ENCODE measurements around the gene MRPL37.
"Not testable (repeated sequence)": the region's sequence is repeated elsewhere in the genome, so short reads cannot be mapped to it uniquely, and the experiment has no call there.

The MRPL37 gene

GRCh38 chr1:54171016-54171415, 29.0 kb upstream of the MRPL37 start:
- intact Hi-C loops (cut with DNase I) = no loop called here
- DNase-seq = peak in 2 of 10 donors; percentile 68 to 70

DNA sequence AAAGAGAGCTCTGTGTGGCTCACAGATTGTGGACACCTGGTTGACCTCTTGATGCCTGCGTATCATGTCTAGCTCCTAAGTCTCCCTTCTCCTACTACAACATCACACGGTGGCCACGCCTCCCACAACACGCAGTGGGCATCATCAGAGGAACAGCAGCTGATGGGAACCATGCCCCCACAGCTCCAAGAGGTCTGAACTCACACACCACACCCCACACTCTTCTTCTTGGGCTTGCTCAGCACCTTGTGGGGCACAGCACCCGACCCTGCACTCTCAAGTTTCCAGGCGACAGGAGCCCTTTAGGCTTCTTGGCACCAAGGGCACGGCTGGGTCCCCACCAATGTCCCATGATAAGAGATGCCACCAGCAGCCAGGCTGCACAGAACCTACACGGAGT, 28.4 kb upstream of the MRPL37 start:
- peak in 2 of 10 donors; percentile 57 to 59 for DNase-seq
- intact Hi-C loops (cut with DNase I) = no loop called here

GRCh38 chr1:54172614-54173599, 27.1 kb upstream of the MRPL37 start:
- DNase-seq = peak in 2 of 10 donors; percentile 65 to 83
- intact Hi-C loops (cut with DNase I) = no loop called here

GRCh38 chr1:54173681-54174080, 26.3 kb upstream of the MRPL37 start:
- DNase-seq = peak in 8 of 10 donors; percentile 37 to 93 (median 60)
- intact Hi-C loops (cut with DNase I) = no loop called here

DNA sequence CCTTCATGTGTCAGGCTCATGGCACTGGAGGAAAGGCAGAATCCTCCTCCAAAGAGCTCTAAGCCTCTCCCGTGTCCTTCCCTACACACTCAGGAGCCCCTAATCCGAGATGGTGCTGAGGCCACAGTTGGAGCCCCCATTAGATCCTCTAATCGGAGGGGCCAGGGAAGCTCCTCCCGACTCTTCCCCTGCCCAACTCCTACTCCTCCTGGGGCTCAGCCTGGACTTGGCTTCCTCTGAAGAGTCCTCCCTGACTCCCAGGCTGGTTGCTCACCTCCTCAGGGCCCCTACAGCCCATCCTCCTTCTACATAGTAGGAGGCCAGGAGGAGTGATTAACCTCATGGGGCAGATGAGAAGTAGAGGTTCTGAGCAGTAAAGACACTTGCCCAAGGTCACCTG, 25.9 kb upstream of the MRPL37 start:
- DNase-seq = peak in 2 of 10 donors; percentile 22 to 53
- intact Hi-C loops (cut with DNase I) = no loop called here

DNA sequence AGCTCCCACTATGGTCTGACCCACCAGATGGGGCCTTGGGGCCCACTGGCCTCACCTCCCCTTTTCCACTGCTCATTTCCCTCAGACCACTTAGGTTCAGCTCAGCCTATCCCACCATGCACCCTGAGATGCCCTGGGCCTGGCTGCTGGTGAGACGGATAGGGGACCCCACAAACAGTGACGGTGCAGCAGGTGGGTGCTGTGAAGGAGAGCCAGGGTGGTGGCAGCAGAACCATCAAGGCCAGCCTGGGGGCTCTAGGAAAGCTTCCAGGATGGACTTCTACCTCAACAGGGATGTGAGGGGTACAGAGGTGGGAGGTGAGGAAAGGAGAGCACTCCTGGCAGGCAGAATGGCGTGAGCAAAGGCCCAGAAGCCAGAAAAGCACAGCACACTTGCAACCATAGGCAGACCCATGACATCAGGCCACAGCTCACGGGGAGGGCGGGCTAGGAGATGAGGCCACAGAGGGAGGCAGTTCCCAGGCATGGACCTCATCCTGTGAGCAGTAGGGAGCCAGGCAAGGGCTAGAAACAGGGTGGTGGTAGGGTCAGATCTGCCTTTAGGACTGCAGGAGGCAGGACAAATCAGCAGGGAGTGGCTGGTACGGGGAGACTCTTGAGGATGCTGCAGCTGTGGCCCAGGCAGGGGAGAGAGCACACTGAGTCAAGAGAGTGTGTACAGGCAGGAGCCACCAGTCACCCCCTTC, 23.2 kb upstream of the MRPL37 start:
- intact Hi-C loops (cut with DNase I) = no loop called here
- DNase-seq = peak in 2 of 10 donors; percentile 35 to 61

DNA sequence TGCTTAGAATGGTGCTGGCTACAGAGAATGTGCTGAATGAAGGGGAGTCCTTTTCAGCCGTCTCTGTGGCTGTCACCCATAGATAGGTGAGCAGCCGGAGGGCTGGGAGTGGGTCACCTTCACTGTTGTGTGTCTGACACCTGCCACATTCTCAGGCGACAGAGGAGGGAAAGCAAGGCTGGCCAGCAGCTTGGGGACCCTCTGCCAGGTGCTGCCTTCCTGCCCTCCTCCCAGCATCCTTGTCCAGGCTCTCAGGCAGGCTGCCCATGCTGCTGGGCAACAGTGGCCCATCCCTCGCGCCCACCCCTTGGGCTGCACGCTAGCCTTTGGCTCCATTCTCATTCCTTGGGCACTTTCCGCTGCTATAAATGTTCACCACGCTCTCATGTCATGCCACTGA, 22.2 kb upstream of the MRPL37 start:
- intact Hi-C loops (cut with DNase I) = no loop called here
- peak in 2 of 10 donors; percentile 39 to 80 for DNase-seq

GRCh38 chr1:54178296-54179070, 21.5 kb upstream of the MRPL37 start:
- intact Hi-C loops (cut with DNase I) = no loop called here

DNA sequence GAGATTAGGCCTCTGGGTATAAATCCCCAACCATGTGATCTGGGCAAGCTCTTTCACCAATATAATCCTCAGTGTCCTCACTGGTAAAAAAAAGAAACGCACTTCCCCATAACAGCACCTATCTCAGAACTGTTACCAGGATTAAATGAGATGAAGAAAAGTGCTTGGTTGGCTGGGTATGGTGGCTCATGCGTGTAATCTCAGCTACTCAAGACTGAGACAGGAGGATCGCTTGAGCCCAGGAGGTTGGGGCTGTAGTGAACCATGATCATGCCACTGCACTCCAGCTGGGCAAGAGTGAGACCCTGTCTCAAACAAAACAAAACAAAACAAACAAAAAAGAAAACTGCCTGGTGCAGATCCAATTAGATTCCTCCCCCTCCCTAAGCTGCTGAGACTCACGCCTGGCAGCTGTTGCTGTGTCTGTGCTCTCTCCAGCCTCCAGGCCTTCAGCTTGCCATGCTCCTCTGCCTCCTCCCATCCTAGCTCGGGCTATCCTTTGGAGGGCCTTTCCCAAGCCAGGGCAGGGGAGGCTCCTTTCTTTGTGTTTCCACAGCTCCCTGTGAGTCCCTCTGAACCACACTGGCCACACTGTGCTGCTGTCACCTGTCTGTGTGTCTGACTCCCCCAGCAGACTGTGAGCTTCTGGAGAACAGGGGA, 19.1 kb upstream of the MRPL37 start:
- DNase-seq = peak in 1 of 10 donors; percentile 54
- intact Hi-C loops (cut with DNase I) = no loop called here

More at GRCh38 chr1:54178296-54179070, 21.5 kb upstream of the MRPL37 start:
- peak in 2 of 10 donors; percentile 57 to 75 for DNase-seq

GRCh38 chr1:54186056-54186455, 13.9 kb upstream of the MRPL37 start:
- DNase-seq = no peak
- intact Hi-C loops (cut with DNase I) = no loop called here

DNA sequence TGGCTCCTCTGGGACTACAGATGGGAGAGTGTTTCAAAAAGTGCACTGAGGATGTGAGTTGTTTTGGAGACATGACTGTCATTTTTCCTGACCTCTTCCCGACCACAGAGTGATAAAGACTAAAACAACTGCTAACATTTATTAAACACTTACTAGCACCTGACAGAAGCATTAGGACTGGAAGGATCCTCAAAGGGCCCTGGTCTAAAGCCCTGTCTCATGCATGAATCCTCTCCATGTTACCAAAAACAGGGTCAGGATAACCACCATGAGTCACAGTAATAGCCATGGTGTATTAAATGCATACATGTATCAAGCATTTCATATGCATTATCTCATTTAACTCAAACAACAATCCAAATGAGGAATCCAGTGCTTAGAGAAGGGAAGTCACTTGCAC, 11.7 kb upstream of the MRPL37 start:
- DNase-seq = no peak
- intact Hi-C loops (cut with DNase I) = no loop called here

DNA sequence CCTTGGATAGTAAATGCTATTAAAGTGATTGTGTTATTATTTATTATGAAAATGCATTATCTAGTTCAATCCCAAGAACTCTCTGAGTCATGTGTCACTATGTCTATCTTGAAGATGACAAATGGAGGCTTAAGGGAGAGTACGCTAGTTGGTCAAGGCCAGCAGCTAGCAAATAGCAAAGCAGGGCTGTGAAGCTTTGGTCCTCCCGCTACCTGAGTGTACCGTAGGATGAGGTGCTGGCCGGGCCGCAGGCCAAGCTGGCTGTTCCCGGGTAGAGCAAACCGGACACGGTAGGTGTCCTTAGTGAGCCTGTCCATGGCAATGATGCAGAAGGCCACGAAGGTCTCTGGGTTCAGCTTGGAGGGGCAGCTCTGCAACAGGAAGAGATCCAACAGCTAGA, 9.4 kb upstream of the MRPL37 start:
- intact Hi-C loops (cut with DNase I) = no loop called here

DNA sequence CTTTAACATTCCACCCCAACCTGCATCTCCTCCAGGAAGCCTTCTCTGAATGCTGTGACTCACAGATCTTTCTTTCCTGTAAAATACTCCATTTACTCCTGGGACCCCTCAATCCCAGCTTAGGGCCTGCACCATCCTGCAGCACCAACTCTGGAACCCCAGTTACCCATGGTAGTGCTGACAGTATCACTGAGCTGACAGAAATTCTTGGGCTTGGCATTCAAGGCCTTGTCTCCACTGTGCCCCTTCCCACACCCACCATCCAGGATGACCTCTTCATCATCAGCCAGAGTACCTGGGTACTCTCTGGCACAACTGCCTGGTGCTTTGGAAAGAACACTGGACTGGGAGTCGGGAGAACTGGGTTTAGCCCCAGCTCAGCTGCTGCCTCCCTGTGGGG, 8.4 kb upstream of the MRPL37 start:
- intact Hi-C loops (cut with DNase I) = no loop called here
- DNase-seq = no peak

More for the DNA sequence above, 9.4 kb upstream of the MRPL37 start:
- DNase-seq = no peak

DNA sequence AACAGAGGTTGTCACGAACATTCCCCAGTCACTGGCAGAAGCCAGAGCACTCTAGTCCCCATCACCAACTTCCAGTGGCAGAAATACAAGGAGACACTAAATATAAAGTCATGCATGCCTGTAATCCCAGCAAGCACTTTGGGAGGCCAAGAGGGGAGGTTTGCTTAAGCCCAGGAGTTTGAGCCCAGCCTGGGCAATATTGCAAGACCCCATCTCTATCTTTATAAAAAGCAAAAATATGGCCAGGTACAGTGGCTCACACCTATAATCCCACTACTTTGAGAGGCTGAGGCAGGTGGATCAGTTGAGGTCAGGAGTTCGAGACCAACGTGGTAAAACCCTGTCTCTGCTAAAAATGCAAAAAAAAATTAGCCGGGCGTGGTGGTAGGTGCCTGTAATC, 6.5 kb upstream of the MRPL37 start:
- intact Hi-C loops (cut with DNase I) = no loop called here
- no peak for DNase-seq

DNA sequence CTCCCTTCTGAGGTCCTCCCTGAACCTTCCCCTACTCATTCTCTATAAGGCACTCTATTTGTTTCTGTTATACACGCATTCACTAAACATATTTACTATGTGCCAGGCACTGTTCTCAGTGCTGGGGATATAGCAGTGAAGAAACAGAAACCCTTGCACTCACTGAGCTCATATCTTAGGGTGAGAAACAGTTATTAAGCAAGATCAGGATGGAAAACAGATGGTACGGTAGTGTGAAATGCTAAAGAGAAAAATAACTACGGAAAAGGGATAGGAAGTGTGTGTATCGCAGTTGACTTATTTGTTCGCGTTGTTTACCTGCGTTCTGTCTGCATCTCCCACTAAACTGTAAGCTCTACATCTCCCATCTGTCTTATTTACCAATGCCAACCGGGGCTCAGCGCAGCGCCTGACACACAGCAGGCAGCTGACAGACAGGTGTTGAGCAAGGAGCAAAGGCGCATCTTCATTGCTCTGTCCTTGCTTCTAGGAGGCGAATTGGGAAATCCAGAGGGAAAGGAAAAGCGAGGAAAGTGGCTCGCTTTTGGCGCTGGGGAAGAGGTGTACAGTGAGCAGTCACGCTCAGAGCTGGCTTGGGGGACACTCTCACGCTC, 709 bp upstream of the MRPL37 start:
- intact Hi-C loops (cut with DNase I) = no loop called here
- peak in 3 of 10 donors; percentile 19 to 78 (median 20) for DNase-seq

GRCh38 chr1:54200519-54200997, 591 bp downstream of the MRPL37 start:
- intact Hi-C loops (cut with DNase I) = loop anchor here (10.0 kb wide), 1 partner anchor 284 kb away; no protein-coding TSS in a partner anchor

DNA sequence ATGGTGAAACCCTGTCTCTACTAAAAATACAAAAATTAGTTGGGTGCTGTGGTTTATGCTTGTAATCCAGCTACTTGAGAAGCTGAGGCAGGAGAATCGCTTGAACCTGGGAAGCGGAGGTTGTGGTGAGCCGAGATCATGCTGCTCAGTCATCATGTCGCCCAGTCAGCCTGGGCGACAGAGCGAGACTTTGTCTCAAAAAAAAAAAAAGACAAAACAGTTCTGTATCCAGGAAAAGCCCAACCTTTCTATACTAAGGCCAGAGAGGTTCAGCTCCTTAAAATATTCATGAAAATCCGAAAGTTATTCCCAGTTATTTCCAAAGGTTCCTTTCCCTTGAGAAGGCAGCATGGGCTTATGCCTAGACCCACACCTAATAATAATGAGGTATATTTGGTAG, 4.2 kb downstream of the MRPL37 start:
- intact Hi-C loops (cut with DNase I) = loop anchor here (10.0 kb wide), 1 partner anchor 281 kb away; no protein-coding TSS in a partner anchor
- no peak for DNase-seq

More at GRCh38 chr1:54200519-54200997, 591 bp downstream of the MRPL37 start:
- DNase-seq = peak in 1 of 10 donors; percentile 82

DNA sequence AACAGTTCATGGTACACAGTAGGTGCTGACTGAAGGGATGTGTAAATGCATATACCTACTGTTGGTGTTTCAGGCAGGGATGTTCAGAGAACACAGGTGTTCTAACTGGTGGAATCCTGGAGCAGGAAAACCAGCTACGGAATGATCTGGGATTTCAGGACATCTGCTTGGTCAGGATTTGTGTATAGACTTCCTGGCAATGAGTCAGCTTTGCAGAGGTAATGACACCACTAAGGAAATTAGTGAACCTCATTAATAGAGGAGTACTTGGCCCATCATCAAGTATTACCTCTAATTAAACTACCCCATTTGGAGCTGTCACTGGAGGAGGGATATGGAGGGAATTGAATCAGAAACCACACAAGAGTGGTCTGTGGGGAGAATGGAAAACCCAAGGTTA, 7.3 kb downstream of the MRPL37 start:
- DNase-seq = no peak
- intact Hi-C loops (cut with DNase I) = loop anchor here (10.0 kb wide), 1 partner anchor 278 kb away; no protein-coding TSS in a partner anchor

GRCh38 chr1:54207896-54208295, 7.9 kb downstream of the MRPL37 start:
- DNase-seq = not testable (repeated sequence)
- intact Hi-C loops (cut with DNase I) = loop anchor here (10.0 kb wide), 1 partner anchor 277 kb away; no protein-coding TSS in a partner anchor

All from posterior cingulate gyrus (tissue), 11 donors.